H1 (cell line): ENCODE results near the gene CDK5R1. TPM values are rescaled to one million over a fixed set of nuclear protein-coding genes. Genes with fewer than 3 reads are reported as not detected.

Experiments used
- CTCF ChIA-PET: fragments of 300-600 bp; sonication (Branson Sonifier 250); formaldehyde crosslinking; loops from one replicate; lab custom pipeline; 2021; ENCODE audit not compliant: partially characterized antibody; lab: Charles Lee
- POLR2A ChIA-PET: fragments of 300-600 bp; sonication (Branson Sonifier 250); formaldehyde crosslinking; loops from one replicate; lab custom pipeline; 2021; ENCODE audit warnings: inconsistent platforms; ENCODE audit not compliant: partially characterized antibody; lab: Charles Lee
- DNase-seq, 2 experiments: peaks; one replicate each; pipeline versions ENCODE4 v3.0.0 to v3.0.0-alpha.2; 2010 to 2022; ENCODE audit warnings: low spot score in 2 of 2, low read depth in 1 of 2, mixed read lengths in 1 of 2
- FAIRE-seq: peaks from 2 replicates; lab custom pipeline; 2011; peaks lifted over from hg19 to GRCh38; lab: Jason Lieb, UNC
- H2AFZ ChIP-seq: 2 replicates; pipeline ENCODE4 v1.8.1; 2012; ENCODE audit warnings: low read length, inconsistent platforms
- H2AK5ac ChIP-seq: 2 replicates; pipeline ENCODE4 v1.6.1; 2013; ENCODE audit warnings: low read depth, low read length
- H2BK120ac ChIP-seq: replicated peaks from 2 replicates; pipeline ENCODE3; 2013; ENCODE audit warnings: low read depth, low read length, inconsistent platforms
- H2BK12ac ChIP-seq: 2 replicates; pipeline ENCODE4 v1.6.1; 2013; ENCODE audit warnings: low read depth, low read length
- H2BK15ac ChIP-seq: 2 replicates; pipeline ENCODE4 v1.6.1; 2013; ENCODE audit warnings: low read length
- H2BK20ac ChIP-seq: 2 replicates; pipeline ENCODE4 v1.6.1; 2013; ENCODE audit warnings: low read length
- H2BK5ac ChIP-seq: 2 replicates; pipeline ENCODE4 v1.6.1; 2013; ENCODE audit warnings: low read depth, low read length
- H3K14ac ChIP-seq: 2 replicates; pipeline ENCODE4 v1.6.1; 2013; ENCODE audit warnings: inconsistent platforms; ENCODE audit not compliant: insufficient read length
- H3K18ac ChIP-seq: 2 replicates; pipeline ENCODE4 v1.6.1; 2013; ENCODE audit warnings: low read length; ENCODE audit errors: extremely low read depth
- H3K23ac ChIP-seq: 2 replicates; pipeline ENCODE4 v1.6.1; 2013; ENCODE audit warnings: inconsistent platforms; ENCODE audit not compliant: insufficient read length
- H3K23me2 ChIP-seq: 2 replicates; pipeline ENCODE4 v1.6.1; 2013; ENCODE audit warnings: low read depth, low read length
- H3K27ac ChIP-seq: 2 replicates; pipeline ENCODE4 v1.6.1; 2011; ENCODE audit warnings: low read depth, low read length, inconsistent platforms
- H3K27me3 ChIP-seq, 4 experiments: replicated peaks in 1 of 4; 1 replicate in 1 of 4; 2 replicates in 3 of 4; pipeline versions ENCODE4 v1.6.1 to v1.8.1; 2011 to 2013; ENCODE audit warnings: low read length in 3 of 4, mild to moderate bottlenecking in 3 of 4, inconsistent platforms in 2 of 4, mixed read lengths in 2 of 4, moderate library complexity in 1 of 4; ENCODE audit not compliant: control insufficient read depth in 3 of 4, insufficient read depth in 3 of 4; ENCODE audit errors: extremely low read depth in 1 of 4
- H3K36me3 ChIP-seq, 4 experiments: 2 replicates each; pipeline versions ENCODE4 v1.6.1 to v1.8.1; 2011 to 2013; ENCODE audit warnings: mild to moderate bottlenecking in 4 of 4, low read length in 3 of 4, moderate library complexity in 2 of 4, control low read depth in 1 of 4, inconsistent platforms in 1 of 4; ENCODE audit not compliant: insufficient read depth in 4 of 4, control insufficient read depth in 2 of 4
- H3K4ac ChIP-seq: replicated peaks from 2 replicates; pipeline ENCODE3; 2013; ENCODE audit warnings: low read length, low read depth, mixed read lengths, inconsistent platforms; ENCODE audit not compliant: insufficient read length
- H3K4me1 ChIP-seq, 4 experiments: replicated peaks in 1 of 4; 1 replicate in 1 of 4; 2 replicates in 3 of 4; pipeline versions ENCODE4 v1.6.1 to v1.8.1; 2011 to 2013; ENCODE audit warnings: low read length in 3 of 4, inconsistent platforms in 2 of 4, mixed read lengths in 1 of 4; ENCODE audit not compliant: insufficient read depth in 4 of 4, control insufficient read depth in 3 of 4
- H3K4me2 ChIP-seq, 2 experiments: 2 replicates each; pipeline versions ENCODE4 v1.6.1 to v1.8.1; 2011 to 2013; ENCODE audit warnings: low read depth in 2 of 2, low read length in 2 of 2, control low read depth in 1 of 2, inconsistent platforms in 1 of 2, mild to moderate bottlenecking in 1 of 2; ENCODE audit not compliant: insufficient read depth in 1 of 2
- H3K4me3 ChIP-seq, 4 experiments: fragments of 200-600, 300-600 bp in 1 of 4; sonication (generic), shearing (Covaris generic), sonication (Bioruptor Twin) in 1 of 4; 2 replicates each; pipeline versions ENCODE4 v1.5.1 to v1.8.1; 2011 to 2016; ENCODE audit warnings: low read length in 4 of 4, low read depth in 3 of 4, control low read depth in 2 of 4, inconsistent platforms in 2 of 4, mild to moderate bottlenecking in 2 of 4, mixed read lengths in 1 of 4, moderate library complexity in 1 of 4; ENCODE audit not compliant: insufficient read depth in 2 of 4; ENCODE audit errors: extremely low read depth in 1 of 4
- H3K56ac ChIP-seq: replicated peaks from 2 replicates; pipeline ENCODE3; 2013; ENCODE audit warnings: low read depth, mild to moderate bottlenecking, mixed read lengths, low read length, inconsistent platforms; ENCODE audit not compliant: insufficient read length
- H3K79me1 ChIP-seq: 2 replicates; pipeline ENCODE4 v1.6.1; 2013; ENCODE audit warnings: low read depth, low read length, control low read depth
- H3K79me2 ChIP-seq, 2 experiments: 2 replicates each; pipeline versions ENCODE4 v1.6.1 to v1.8.1; 2012 to 2013; ENCODE audit warnings: low read length in 2 of 2, mild to moderate bottlenecking in 2 of 2, inconsistent platforms in 1 of 2; ENCODE audit not compliant: insufficient read depth in 2 of 2, control insufficient read depth in 1 of 2
- H3K9ac ChIP-seq, 4 experiments: replicated peaks in 1 of 4; 1 replicate in 1 of 4; 2 replicates in 3 of 4; pipeline versions ENCODE4 v1.6.1 to v1.8.1; 2011 to 2013; ENCODE audit warnings: low read depth in 3 of 4, low read length in 3 of 4, control low read depth in 2 of 4, mild to moderate bottlenecking in 2 of 4, moderate library complexity in 2 of 4, inconsistent platforms in 1 of 4; ENCODE audit errors: extremely low read depth in 1 of 4
- H3K9me3 ChIP-seq, 2 experiments: 2 replicates each; pipeline versions ENCODE4 v1.6.1 to v1.8.1; 2012 to 2013; ENCODE audit warnings: mild to moderate bottlenecking in 2 of 2, moderate library complexity in 2 of 2, control low read depth in 1 of 2, inconsistent platforms in 1 of 2, low read depth in 1 of 2, low read length in 1 of 2, mixed read lengths in 1 of 2; ENCODE audit not compliant: insufficient read depth in 2 of 2
- H4K20me1 ChIP-seq, 2 experiments: replicated peaks in 1 of 2; 2 replicates each; pipeline versions ENCODE3 to v1.8.1; 2011 to 2013; ENCODE audit warnings: inconsistent platforms in 2 of 2, low read length in 2 of 2, mild to moderate bottlenecking in 1 of 2; ENCODE audit not compliant: insufficient read depth in 2 of 2, control insufficient read depth in 1 of 2
- H4K5ac ChIP-seq: 2 replicates; pipeline ENCODE4 v1.6.1; 2013; ENCODE audit warnings: low read length, low read depth, mixed read lengths, inconsistent platforms; ENCODE audit not compliant: insufficient read length
- H4K8ac ChIP-seq: 2 replicates; pipeline ENCODE4 v1.8.0; 2013; ENCODE audit warnings: mild to moderate bottlenecking, moderate library complexity, low read length, inconsistent platforms; ENCODE audit not compliant: insufficient read depth; ENCODE audit errors: extremely low read depth
- H4K91ac ChIP-seq: replicated peaks from 2 replicates; pipeline ENCODE3; 2013; ENCODE audit warnings: low read length, mixed read lengths, inconsistent platforms; ENCODE audit not compliant: insufficient read length
- BACH1 ChIP-seq: IDR thresholded peaks from 2 replicates; pipeline ENCODE4 v1.6.1; 2012; ENCODE audit warnings: low read length, improper control_type of control experiment
- BRCA1 ChIP-seq: IDR thresholded peaks from 2 replicates; pipeline ENCODE4 v1.6.1; 2012; ENCODE audit warnings: low read depth, low read length, improper control_type of control experiment
- CEBPB ChIP-seq: IDR thresholded peaks from 2 replicates; pipeline ENCODE4 v1.6.1; 2012; ENCODE audit warnings: low read depth, low read length
- CHD2 ChIP-seq: IDR thresholded peaks from 2 replicates; pipeline ENCODE4 v1.6.1; 2012; ENCODE audit warnings: low read length, improper control_type of control experiment
- EGR1 ChIP-seq: IDR thresholded peaks from 2 replicates; pipeline ENCODE4 v1.6.1; 2011; ENCODE audit warnings: low read depth, low read length, borderline replicate concordance
- EZH2 ChIP-seq: fragments of 200-600 bp; sonication (generic); IDR thresholded peaks from 2 replicates; pipeline ENCODE4 v1.7.1; 2012; ENCODE audit warnings: low read depth, mild to moderate bottlenecking, moderate library complexity, low read length, inconsistent platforms; ENCODE audit not compliant: severe bottlenecking
- FOSL1 ChIP-seq: IDR thresholded peaks from 2 replicates; pipeline ENCODE4 v1.6.1; 2011; ENCODE audit warnings: mild to moderate bottlenecking, low read depth, low read length, moderate library complexity; ENCODE audit not compliant: insufficient read depth
- GTF2F1 ChIP-seq: IDR thresholded peaks from 2 replicates; pipeline ENCODE4 v1.6.1; 2012; ENCODE audit warnings: low read depth, low read length, improper control_type of control experiment, borderline replicate concordance
- NRF1 ChIP-seq: IDR thresholded peaks from 2 replicates; pipeline ENCODE4 v1.6.1; 2011; ENCODE audit warnings: mild to moderate bottlenecking, low read depth, low read length, improper control_type of control experiment
- POLR2AphosphoS5 ChIP-seq: IDR thresholded peaks from 2 replicates; pipeline ENCODE4 v1.6.1; 2011; ENCODE audit warnings: low read depth, low read length
- POU5F1 ChIP-seq: IDR thresholded peaks from 2 replicates; pipeline ENCODE4 v1.6.1; 2011; ENCODE audit warnings: low read depth, mild to moderate bottlenecking, low read length, moderate library complexity
- TCF12 ChIP-seq: IDR thresholded peaks from 2 replicates; pipeline ENCODE4 v1.6.1; 2011; ENCODE audit warnings: low read depth, mild to moderate bottlenecking, low read length
- WGBS, 2 experiments: shearing (Covaris generic) in 1 of 2; methylation state at CpG; one replicate each; pipeline versions ENCODE4 v1.1.6 to v1.1.7; 2013 to 2015; ENCODE audit warnings: low lambda C conversion rate in 2 of 2, mixed read lengths in 2 of 2, inconsistent platforms in 1 of 2, low coverage in 1 of 2, missing lambda C conversion rate in 1 of 2; ENCODE audit not compliant: insufficient replicate concordance in 2 of 2, insufficient coverage in 1 of 2, insufficient read length in 1 of 2; ENCODE audit errors: extremely low coverage in 1 of 2, missing lambda C conversion rate in 1 of 2; 5-methylcytosine and 5-hydroxymethylcytosine counted together
- polyA plus RNA-seq, 7 experiments: library from polyadenylated mRNA; depleted of rRNA in 3 of 7; stranded (reverse) in 5 of 7; unstranded in 2 of 7; fragments of >200 nt in 5 of 7; fragments of 200-250 nt in 2 of 7; gene quantifications; 1 replicate in 5 of 7; 2 replicates in 1 of 7; 4 replicates in 1 of 7; pipeline versions ENCODE4 v1.2.1 to v1.2.3, GENCODE V29; 2011 to 2013; ENCODE audit warnings: missing spikeins in 2 of 7, mixed read lengths in 2 of 7
- total RNA-seq: library from RNA; stranded (reverse); fragmentation: NEBNext Ultra II Directional; extraction: Animal tissue kit (Norgen Biotek cat#: 25700); gene quantifications from 2 replicates; pipeline ENCODE4 v1.2.1, GENCODE V29; 2021

Gene CDK5R1
- total and polyA plus RNA-seq, 2 of the 8 experiments (the other 6 are each of a cell fraction or from before 2014, with no cell fraction given) = 2.7 to 9.9 TPM

- H3K4ac ChIP-seq = no peak overlapping the region
- no peak overlapping the region for H2BK120ac ChIP-seq
These were observed 26.7 kb upstream of the CDK5R1 start for GRCh38 chr17:32460054-32460453.

More at GRCh38 chr17:32460054-32460453, 26.7 kb upstream of the CDK5R1 start:
- no peak overlapping the region for H4K5ac ChIP-seq
- TF ChIP-seq BACH1 = no peak
- no peak for TF ChIP-seq POLR2AphosphoS5
- TF ChIP-seq GTF2F1 = no peak
- TF ChIP-seq CHD2 = no peak
- no peak for TF ChIP-seq EZH2
- no peak for TF ChIP-seq EGR1
- no peak for TF ChIP-seq NRF1
- TF ChIP-seq POU5F1 = no peak
- no peak for TF ChIP-seq FOSL1
- no peak for TF ChIP-seq BRCA1
- TF ChIP-seq CEBPB = no peak
- TF ChIP-seq TCF12 = no peak
- H3K27ac ChIP-seq = no peak overlapping the region
- no peak overlapping the region for H3K9ac ChIP-seq
- no peak for FAIRE-seq
- H2BK12ac ChIP-seq = no peak overlapping the region
- H4K8ac ChIP-seq = no peak overlapping the region
- no peaks in the 10 kb centered on the region for H3K9me3 ChIP-seq
- H2AK5ac ChIP-seq = no peak overlapping the region
- POLR2A ChIA-PET = interaction anchor here (1.4 to 2.2 kb wide), 2 partner anchors 11 to 16 kb away, joined by 3 to 10 read pairs; partner anchors contain the start of gene PSMD11
- no peak overlapping the region for H2BK20ac ChIP-seq
- H3K4me1 ChIP-seq = no peaks in the 10 kb centered on the region
- peaks cover 0 to 15% of the 10 kb centered on the region in 2 experiments for H4K20me1 ChIP-seq
- no peaks in the 10 kb centered on the region for H3K23me2 ChIP-seq
- H3K18ac ChIP-seq = no peak overlapping the region
- no peaks in the 10 kb centered on the region for H3K27me3 ChIP-seq
- no peak overlapping the region for H4K91ac ChIP-seq
- H3K79me1 ChIP-seq = 0 out of 2 replicates have a peak, but pooled peaks cover 3% of the 10 kb centered on the region
- no peak overlapping the region for H2AFZ ChIP-seq
- H3K23ac ChIP-seq = no peak overlapping the region
- H3K56ac ChIP-seq = no peak overlapping the region
- peaks cover 0 to 42% of the 10 kb centered on the region in 2 experiments; a peak in 2 of 4 replicates for H3K79me2 ChIP-seq
- WGBS, 2 experiments = 92% methylated on average over 4 of the region's 4 CpGs; no CpG with 5 or more reads in 1 of the 2 experiments
- CTCF ChIA-PET = interaction anchor here (1.0 to 3.3 kb wide), 2 partner anchors 11 to 12 kb away, joined by 5 to 25 read pairs; no protein-coding TSS in a partner anchor
- no peak overlapping the region for H3K4me2 ChIP-seq
- no peak for DNase-seq
- no peak overlapping the region for H3K4me3 ChIP-seq
- H3K14ac ChIP-seq = no peak overlapping the region
- no peak overlapping the region for H2BK15ac ChIP-seq
- H3K36me3 ChIP-seq = peaks cover 15 to 61% (median 47%) of the 10 kb centered on the region in 4 experiments
- no peak overlapping the region for H2BK5ac ChIP-seq
